Measurements from ENCODE around the gene BEST1. TPM values are rescaled to one million over a fixed set of nuclear protein-coding genes. Genes with fewer than 3 reads are reported as not detected.

Gene BEST1
- total and polyA plus RNA-seq, 2 of the 13 experiments (the other 11 are each of a cell fraction or from before 2014, with no cell fraction given), result 0.09 to 0.65 TPM

DNA sequence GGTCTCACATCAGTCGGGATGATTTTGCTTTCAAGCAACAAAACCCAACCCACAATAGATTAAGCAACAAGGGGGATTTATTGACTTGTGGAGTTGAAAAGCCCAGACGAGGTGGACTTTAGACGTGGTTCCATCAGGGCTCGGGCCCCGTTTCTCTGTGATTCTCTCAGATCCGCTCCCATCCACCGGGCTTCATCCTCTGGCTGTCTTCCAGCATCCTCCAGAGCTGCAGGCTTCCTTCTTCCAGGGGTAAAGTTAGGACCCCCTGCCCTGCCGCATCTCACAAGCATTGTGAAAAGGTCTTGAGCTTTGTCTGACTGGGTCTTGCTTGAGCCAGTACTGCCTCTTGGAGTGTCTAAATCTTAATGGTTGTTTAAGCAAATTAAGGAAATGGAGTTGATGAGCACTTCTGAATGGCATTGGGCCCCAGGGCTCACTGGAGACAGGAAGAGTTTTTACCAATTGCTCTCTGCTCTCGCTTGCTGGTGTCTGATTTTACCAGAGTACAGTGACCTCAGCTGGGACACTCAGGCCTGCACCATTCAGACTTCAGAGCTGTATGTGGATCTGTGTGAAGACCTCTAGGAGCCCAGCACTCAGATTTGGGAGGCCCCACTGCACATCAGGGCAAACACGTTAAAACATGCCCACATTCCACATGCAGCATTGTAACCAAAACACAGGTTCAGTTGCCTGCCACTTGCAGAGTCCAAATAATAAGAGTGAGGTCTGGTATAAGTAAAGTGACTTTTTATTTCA lies 30.8 kb downstream of the BEST1 start (continued):
- TF ChIP-seq, protein P1, sequence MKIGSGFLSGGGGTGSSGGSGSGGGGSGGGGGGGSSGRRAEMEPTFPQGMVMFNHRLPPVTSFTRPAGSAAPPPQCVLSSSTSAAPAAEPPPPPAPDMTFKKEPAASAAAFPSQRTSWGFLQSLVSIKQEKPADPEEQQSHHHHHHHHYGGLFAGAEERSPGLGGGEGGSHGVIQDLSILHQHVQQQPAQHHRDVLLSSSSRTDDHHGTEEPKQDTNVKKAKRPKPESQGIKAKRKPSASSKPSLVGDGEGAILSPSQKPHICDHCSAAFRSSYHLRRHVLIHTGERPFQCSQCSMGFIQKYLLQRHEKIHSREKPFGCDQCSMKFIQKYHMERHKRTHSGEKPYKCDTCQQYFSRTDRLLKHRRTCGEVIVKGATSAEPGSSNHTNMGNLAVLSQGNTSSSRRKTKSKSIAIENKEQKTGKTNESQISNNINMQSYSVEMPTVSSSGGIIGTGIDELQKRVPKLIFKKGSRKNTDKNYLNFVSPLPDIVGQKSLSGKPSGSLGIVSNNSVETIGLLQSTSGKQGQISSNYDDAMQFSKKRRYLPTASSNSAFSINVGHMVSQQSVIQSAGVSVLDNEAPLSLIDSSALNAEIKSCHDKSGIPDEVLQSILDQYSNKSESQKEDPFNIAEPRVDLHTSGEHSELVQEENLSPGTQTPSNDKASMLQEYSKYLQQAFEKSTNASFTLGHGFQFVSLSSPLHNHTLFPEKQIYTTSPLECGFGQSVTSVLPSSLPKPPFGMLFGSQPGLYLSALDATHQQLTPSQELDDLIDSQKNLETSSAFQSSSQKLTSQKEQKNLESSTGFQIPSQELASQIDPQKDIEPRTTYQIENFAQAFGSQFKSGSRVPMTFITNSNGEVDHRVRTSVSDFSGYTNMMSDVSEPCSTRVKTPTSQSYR (CRISPR knock-in tag; IDR thresholded peaks at IDR 0.05; ENCODE audit: borderline replicate concordance), result peak; percentile 49; the same call in 1 of the 2 replicates
- TF ChIP-seq PLRG1 (conservative IDR thresholded peaks at IDR 0.05), result no peak
- no peak for TF ChIP-seq NRL (CRISPR knock-in tag; IDR thresholded peaks at IDR 0.05; ENCODE audit: borderline replicate concordance)
- no peak for TF ChIP-seq ZNF33A (CRISPR knock-in tag; IDR thresholded peaks at IDR 0.05; ENCODE audit: borderline replicate concordance)
- no peak for TF ChIP-seq MBD4 (IDR thresholded peaks at IDR 0.05; ENCODE audit: borderline replicate concordance, low read length)
- peak; percentile 57; the same call in 1 of the 2 replicates for TF ChIP-seq KDM6A (CRISPR knock-in tag; IDR thresholded peaks at IDR 0.05; ENCODE audit: low read depth)
- TF ChIP-seq ZNF382 (CRISPR knock-in tag; IDR thresholded peaks at IDR 0.05; ENCODE audit: borderline replicate concordance), result no peak
- peak; percentile 23; the same call in 1 of the 2 replicates for TF ChIP-seq ZNF777 (CRISPR knock-in tag; IDR thresholded peaks at IDR 0.05)
- TF ChIP-seq, protein P2, sequence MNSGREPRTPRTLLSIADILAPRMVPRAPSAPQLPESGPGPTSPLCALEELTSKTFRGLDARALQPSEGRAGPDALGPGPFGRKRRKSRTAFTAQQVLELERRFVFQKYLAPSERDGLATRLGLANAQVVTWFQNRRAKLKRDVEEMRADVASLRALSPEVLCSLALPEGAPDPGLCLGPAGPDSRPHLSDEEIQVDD (CRISPR knock-in tag; IDR thresholded peaks at IDR 0.05; ENCODE audit: borderline replicate concordance), result no peak
- TF ChIP-seq, protein P3, sequence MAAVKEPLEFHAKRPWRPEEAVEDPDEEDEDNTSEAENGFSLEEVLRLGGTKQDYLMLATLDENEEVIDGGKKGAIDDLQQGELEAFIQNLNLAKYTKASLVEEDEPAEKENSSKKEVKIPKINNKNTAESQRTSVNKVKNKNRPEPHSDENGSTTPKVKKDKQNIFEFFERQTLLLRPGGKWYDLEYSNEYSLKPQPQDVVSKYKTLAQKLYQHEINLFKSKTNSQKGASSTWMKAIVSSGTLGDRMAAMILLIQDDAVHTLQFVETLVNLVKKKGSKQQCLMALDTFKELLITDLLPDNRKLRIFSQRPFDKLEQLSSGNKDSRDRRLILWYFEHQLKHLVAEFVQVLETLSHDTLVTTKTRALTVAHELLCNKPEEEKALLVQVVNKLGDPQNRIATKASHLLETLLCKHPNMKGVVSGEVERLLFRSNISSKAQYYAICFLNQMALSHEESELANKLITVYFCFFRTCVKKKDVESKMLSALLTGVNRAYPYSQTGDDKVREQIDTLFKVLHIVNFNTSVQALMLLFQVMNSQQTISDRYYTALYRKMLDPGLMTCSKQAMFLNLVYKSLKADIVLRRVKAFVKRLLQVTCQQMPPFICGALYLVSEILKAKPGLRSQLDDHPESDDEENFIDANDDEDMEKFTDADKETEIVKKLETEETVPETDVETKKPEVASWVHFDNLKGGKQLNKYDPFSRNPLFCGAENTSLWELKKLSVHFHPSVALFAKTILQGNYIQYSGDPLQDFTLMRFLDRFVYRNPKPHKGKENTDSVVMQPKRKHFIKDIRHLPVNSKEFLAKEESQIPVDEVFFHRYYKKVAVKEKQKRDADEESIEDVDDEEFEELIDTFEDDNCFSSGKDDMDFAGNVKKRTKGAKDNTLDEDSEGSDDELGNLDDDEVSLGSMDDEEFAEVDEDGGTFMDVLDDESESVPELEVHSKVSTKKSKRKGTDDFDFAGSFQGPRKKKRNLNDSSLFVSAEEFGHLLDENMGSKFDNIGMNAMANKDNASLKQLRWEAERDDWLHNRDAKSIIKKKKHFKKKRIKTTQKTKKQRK (IDR thresholded peaks at IDR 0.05; ENCODE audit: low read length), result no peak
- TF ChIP-seq SALL1 (CRISPR knock-in tag; IDR thresholded peaks at IDR 0.05), result peak; percentile 87
- TF ChIP-seq RBFOX2 (IDR thresholded peaks at IDR 0.05; ENCODE audit: low read depth, low read length), result peak; percentile 29; the same call in 1 of the 2 replicates
- TF ChIP-seq ZNF256 (CRISPR knock-in tag; conservative IDR thresholded peaks at IDR 0.05), result no peak
- peak; percentile 82 for TF ChIP-seq FOXA3 (CRISPR knock-in tag; IDR thresholded peaks at IDR 0.05)
- TF ChIP-seq RFX1 (IDR thresholded peaks at IDR 0.05), result no peak
- TF ChIP-seq, protein P4, sequence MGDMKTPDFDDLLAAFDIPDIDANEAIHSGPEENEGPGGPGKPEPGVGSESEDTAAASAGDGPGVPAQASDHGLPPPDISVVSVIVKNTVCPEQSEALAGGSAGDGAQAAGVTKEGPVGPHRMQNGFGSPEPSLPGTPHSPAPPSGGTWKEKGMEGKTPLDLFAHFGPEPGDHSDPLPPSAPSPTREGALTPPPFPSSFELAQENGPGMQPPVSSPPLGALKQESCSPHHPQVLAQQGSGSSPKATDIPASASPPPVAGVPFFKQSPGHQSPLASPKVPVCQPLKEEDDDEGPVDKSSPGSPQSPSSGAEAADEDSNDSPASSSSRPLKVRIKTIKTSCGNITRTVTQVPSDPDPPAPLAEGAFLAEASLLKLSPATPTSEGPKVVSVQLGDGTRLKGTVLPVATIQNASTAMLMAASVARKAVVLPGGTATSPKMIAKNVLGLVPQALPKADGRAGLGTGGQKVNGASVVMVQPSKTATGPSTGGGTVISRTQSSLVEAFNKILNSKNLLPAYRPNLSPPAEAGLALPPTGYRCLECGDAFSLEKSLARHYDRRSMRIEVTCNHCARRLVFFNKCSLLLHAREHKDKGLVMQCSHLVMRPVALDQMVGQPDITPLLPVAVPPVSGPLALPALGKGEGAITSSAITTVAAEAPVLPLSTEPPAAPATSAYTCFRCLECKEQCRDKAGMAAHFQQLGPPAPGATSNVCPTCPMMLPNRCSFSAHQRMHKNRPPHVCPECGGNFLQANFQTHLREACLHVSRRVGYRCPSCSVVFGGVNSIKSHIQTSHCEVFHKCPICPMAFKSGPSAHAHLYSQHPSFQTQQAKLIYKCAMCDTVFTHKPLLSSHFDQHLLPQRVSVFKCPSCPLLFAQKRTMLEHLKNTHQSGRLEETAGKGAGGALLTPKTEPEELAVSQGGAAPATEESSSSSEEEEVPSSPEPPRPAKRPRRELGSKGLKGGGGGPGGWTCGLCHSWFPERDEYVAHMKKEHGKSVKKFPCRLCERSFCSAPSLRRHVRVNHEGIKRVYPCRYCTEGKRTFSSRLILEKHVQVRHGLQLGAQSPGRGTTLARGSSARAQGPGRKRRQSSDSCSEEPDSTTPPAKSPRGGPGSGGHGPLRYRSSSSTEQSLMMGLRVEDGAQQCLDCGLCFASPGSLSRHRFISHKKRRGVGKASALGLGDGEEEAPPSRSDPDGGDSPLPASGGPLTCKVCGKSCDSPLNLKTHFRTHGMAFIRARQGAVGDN (CRISPR knock-in tag; IDR thresholded peaks at IDR 0.05), result peak; percentile 15; the same call in 1 of the 2 replicates
- peak; percentile 60 for TF ChIP-seq ZFX (CRISPR knock-in tag; IDR thresholded peaks at IDR 0.05; ENCODE audit: low read depth)
- no peak for TF ChIP-seq ZNF660 (CRISPR knock-in tag; IDR thresholded peaks at IDR 0.05; ENCODE audit: borderline replicate concordance, low read depth)
- TF ChIP-seq POLR2G (IDR thresholded peaks at IDR 0.05; ENCODE audit: low read depth, low read length), result no peak
